Amniotic stem cell (primary cell): ENCODE results near the gene NCOA6.
"Not testable (repeated sequence)": the region's sequence is repeated elsewhere in the genome, so short reads cannot be mapped to it uniquely, and the experiment has no call there.

Experiments
- DNase-seq: peaks from one replicate; lab custom pipeline; 2025; lab: John Stamatoyannopoulos, UW

The NCOA6 gene

DNA sequence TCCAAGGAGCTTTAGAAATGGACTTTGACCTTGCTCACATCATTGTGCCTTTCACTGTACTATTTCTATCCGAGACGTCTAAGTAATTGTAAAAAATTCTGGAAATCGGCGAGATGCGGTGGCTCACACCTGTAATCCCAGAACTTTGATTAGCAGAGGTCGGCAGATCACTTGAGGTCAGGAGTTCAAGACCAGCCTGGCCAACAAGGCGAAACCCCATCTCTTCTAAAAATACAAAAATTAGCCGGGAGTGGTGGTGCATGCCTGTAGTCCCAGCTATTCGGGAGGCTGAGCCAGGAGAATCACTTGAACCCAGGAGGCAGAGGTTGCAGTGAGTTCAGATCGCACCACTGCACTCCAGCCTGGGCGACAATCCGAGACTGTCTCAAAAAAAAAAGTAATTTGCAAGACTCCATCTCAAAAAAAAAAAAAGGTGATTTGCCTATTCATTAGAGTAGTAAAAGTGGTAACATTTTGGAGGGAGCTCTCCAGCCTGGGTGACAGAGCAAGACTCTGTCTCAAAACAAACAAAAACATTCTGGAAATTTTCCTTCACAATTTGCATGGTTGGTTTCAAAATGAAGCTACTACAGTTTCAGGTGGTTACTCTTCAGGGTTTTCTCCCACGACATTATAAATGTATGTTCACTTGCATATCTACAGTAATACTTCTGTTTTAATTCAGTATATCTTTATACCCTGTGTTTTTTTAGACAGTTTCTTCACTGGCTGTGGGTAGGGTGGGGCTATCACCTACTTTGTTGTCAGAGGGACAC lies 106.0 kb downstream of the NCOA6 start:
- DNase-seq: not testable (repeated sequence)

DNA sequence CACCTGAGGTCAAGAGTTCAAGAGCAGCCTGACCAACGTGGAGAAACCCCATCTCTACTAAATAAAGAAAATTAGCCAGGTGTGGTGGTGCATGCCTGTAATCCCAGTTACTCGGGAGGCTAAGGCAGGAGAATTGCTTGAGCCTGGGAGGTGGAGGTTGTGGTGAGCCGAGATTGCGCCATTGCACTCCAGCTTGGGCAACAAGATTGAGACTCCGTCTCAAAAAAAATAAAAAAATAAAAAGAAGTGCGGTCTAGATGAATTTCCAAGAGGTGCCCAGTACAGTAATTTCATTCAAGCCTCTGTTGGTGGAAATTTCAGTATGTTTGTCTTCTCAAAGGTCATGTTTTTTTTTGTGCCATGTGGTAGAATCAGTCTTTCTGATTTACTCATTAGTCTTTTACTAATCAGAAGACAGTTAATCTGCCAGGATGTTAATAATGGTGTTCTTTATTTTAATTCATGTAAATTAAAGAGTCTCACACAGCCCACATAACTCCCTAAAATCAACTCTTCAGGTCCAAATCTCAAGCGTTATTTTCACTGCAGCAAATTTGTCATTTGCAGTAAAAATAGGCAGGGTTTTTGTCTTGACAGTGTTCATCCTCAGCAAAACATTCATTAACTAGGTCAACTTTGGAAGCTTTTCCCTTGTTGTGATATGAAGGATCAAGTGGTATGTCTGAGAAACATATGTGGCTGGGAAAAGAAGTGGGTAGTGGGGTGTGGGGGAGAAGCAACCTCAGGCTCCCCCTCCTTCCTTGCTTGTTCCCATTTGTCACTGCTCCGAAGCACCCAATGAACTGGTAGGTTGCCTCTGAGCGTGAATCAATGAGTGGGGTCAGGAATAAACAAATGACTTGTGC lies 108.0 kb downstream of the NCOA6 start:
- DNase-seq: no peak

DNA sequence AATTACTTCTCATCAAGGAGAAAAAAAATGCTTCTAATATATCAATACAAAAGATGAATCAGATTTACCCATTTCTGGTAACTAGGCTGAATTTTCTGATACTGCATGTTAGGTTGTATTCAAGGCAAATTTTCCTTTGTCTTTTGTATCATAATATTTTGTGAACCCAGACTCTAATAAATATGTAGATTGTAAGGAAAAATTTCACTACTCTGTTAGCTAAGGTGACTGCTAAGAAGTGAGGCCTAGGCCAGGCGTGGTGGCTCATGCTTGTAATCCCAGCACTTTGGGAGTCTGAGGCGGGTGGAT lies 108.6 kb downstream of the NCOA6 start:
- DNase-seq: no peak

DNA sequence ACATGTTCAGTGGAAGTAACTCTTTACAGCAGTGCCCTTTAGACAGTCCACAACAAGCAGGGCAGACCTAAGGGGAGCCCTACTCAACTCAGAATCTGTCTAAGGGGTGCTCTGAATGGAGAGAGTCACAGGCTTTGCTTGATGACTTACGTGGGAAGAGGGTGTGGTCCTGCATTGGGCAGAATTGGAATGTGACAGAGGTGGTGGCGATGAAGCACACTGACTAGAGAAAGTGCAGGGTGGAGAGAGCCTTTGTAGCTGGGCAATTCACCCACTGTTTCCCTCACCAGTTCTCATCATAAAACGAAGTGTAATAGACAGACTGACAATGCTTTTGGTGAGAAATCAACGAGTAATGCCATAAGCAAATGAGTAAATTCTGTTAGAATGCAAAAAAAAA lies 110.1 kb downstream of the NCOA6 start:
- DNase-seq: no peak

DNA sequence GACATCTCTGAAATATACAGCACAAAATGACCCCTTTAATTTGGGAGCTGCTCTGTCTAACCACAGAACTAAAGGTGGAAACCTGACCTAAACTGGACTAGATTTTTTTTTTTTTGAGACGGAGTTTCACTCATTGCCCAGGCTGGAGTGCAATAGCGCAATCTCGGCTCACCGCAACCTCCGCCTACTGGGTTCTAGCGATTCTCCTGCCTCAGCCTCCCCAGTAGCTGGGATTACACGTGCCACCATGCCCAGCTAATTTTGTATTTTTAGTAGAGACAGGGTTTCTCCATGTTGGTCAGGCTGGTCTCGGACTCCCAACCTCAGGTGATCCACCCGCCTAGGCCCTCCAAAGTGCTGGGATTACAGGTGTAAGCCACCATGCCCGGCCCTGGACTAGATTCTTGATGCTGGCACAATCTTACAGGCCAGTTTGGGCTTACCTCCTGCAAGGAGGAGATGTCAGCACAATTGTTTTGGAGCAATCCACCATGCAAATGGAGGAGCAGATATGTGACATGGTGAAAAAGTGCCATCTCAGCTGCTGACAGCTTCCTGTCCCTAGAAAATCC lies 111.4 kb downstream of the NCOA6 start:
- DNase-seq: not testable (repeated sequence)

DNA sequence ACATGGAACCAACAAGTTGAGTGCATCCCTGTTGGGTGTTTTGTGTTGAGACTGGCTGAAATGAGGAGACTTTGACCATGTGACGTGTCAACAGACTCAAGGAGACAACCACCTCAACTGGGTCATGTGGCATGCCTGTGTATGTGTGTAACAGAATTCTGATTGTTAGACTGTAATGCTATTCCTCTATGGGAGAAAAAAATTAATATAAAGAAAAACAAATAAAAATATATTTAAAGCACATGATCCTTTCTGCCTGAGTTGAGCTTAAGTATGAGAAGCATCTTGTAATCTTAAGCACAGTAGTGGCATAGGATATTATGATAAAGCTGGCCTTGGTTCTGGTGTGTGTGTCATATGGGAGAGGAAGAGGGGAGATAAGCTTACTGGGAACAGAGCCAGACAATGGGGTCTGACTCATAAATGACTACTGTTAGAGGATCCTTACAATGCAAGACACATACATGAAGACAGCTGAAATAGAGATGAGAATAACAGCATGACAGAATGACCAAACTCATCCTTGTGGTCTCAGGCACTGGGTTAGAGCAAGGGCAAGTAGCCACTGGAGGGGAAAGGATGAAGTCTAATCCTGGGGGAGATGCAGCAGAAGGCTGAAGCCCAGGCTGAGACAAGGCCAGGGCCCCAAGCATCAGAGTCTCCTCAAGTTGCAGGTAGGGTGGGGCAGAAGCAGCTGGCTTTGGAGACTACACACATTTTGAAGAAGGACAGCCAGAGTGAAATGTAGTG lies 112.1 kb downstream of the NCOA6 start:
- peak; percentile 95 for DNase-seq

DNA sequence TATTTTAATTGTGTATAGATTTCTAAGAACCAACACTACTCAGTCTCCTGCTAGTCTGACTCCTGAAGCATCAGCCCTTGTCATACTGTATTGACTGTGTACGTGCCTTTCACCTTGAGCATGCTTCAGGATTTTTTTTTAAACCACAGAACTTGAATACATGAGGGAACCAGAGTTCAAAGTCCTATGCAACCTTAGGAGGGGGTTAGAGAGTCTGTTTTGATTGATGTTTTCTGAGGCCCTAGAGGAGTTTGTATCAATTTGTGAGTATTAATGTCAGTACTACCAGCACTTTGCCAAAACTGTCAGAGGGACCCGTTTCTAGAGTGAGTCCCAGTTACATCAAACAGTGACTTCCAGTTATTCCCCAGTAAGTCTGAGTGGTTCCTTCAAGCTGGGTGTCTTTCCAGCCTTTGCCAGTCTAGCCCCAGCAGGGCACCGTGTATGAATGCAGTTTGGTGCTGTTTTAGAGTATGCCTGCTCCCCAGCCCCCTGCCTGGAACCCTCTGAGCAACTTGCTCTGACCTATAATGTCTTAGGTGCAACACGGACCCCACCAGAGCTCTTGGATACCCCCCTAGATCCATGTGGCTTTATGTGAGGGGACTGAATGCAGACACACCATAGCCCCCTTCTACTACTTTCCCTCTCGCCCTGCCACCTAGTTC lies 112.8 kb downstream of the NCOA6 start:
- DNase-seq: no peak

DNA sequence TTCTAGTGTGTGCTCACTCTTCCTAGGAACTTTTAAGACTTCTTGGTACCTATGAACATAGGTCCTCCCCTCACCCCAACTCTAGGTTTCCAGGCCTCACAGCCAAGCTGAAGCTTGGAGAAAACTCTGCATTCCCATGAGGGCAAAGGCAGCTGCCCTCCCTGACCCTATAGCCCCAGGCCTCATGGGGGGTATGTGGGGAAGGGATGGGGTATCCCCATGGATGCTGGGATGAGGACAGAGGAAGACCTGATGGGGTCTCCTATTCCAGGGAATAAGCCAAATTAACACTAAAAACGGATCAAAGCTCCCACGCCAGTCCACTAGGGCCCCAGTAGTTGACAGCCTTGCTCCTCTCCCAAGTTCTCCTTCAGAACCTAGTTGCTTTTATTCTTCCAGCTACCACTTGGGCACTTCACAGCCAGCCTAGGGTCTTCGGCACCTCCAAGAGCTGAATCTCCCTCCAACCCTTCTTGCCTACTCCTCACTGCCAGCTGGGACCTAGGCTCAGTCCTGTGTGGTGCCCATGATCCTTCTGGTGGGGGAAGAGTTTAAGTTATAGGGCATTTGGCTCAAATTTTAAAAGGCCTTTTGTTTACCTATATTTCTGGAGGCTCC lies 113.5 kb downstream of the NCOA6 start:
- DNase-seq: no peak

DNA sequence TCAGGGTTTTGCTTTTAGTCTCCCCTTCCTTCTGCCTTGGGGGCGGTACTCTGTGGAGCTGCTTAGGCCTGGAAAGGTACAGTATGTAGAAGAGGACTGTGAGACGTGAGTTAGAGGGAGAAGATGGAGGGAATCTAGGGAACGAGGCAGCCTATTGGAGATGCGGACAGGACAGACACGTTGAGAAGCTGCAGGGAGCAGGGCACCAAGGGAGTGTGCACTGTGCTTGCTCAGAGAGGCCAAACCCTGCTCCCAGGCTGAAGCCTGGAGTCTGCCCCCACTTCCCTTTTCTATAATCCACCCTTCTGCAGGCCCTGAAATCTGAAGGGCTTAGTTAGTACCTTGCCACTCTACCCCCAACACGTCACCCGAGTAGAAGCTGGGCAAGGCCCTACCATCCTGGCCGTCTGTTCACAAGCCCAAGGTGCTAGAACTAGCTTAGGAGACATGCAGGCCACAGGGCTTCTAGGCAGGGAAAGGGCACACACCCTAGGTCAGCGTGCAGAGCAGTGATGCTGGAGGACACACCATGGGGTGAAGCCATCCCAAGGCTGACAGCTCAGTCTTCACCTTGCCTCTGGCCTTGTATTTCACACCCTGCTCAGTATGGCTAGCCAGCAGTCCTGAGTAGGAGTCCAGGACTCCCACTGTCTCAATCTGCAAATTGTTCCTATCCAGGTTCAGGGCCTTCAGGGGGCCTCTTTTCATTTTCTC lies 114.4 kb downstream of the NCOA6 start:
- DNase-seq: no peak

DNA sequence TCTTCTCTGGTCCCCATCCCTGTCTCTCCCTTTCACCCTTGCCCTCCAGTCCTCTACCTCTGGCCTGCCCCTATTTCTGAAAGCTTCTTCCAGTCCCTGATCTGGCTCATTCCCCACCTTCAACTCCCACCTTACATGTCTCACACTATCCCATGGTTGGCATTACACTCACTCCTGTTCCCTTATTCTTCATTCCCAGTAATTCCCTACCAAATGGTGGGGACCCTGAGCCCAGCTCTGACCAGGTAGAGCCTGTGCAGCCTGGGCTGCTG lies 114.9 kb downstream of the NCOA6 start:
- DNase-seq: no peak

DNA sequence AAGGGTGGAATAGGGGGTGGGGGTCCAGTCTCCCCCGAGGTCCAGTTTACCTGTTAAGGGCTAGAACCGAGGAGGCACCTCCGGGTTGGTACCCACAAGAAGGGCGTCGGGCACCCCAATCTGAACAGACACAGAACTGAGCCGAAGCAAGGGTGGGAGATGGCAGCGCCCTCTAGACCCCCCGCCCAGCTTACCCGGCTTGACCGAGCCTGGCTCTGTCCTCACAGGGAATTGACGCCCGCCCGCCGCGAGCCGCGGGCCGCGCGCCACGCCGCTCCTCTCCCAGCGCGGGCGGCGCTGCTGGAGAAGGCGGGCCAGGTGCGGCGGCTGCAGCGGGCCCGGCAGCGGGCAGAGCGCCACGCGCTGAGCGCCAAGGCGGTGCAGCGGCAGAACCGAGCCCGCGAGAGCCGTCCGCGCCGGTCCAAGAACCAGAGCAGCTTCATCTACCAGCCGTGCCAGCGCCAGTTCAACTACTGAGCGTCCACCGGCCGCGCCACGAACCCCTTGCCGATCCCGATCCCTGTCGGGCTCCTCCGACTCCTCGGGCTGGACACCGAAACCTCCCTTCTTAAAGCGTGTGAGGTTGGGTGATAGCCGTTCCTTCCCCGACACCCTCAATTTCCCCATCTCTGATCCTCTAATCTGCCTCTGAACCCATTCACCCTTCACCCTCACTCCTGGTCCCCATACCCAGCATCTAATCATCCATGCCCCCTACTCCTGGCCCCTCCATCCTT lies 115.5 kb downstream of the NCOA6 start:
- peak; percentile 16 for DNase-seq

DNA sequence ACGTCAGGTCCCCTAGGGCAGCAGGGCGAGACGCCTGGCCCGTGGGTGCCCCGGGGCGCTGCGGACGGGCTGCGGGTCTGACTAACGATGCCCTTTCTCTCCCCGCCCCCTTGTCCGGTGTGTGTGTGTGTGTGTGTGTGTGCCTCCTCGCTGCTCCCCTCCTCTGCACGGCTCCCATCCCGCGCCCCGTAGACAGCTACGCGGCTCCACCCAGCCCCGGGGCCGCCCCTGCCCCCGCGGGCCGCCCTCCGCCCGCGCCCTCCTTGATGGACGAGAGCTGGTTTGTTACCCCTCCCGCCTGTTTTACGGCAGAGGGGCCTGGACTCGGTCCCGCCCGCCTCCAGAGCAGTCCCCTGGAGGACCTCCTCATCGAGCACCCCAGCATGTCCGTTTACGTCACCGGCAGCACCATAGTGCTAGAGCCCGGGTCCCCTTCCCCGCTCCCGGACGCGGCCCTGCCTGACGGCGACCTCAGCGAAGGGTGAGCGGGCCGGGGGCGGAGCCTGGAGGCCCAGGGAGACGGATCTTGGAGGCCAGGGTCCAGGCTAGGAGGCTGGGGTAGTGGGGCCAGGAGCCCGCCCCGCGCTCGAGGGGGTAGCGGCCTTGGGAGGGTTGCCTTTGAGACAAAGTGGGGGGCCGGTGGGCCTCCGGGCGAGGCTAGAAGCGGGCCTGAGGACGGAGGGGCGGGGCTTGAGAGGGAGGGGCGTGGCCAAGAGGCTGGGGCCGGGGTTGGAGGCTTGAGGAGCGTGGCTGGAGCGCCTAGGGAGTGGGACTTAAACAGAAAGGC lies 116.2 kb downstream of the NCOA6 start:
- peak; percentile 69 for DNase-seq

DNA sequence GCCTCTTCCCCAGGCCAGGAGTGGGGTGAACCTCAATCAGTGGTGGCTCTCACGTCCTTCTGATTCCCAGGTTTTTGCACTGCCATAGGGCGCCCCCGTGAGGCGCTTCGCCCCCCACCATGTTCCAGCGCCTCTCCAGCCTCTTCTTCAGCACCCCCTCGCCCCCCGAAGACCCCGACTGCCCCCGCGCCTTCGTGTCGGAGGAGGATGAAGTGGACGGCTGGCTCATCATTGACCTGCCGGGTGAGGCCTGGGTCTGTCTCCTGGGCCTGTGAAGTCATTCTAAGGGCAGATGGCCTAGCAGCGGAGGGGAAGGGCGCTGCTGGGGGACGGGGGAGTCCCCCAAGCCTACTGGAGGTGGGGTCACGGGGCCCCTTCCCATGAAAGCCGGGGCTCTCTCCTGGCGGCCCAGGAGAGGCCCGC lies 116.8 kb downstream of the NCOA6 start:
- no peak for DNase-seq

DNA sequence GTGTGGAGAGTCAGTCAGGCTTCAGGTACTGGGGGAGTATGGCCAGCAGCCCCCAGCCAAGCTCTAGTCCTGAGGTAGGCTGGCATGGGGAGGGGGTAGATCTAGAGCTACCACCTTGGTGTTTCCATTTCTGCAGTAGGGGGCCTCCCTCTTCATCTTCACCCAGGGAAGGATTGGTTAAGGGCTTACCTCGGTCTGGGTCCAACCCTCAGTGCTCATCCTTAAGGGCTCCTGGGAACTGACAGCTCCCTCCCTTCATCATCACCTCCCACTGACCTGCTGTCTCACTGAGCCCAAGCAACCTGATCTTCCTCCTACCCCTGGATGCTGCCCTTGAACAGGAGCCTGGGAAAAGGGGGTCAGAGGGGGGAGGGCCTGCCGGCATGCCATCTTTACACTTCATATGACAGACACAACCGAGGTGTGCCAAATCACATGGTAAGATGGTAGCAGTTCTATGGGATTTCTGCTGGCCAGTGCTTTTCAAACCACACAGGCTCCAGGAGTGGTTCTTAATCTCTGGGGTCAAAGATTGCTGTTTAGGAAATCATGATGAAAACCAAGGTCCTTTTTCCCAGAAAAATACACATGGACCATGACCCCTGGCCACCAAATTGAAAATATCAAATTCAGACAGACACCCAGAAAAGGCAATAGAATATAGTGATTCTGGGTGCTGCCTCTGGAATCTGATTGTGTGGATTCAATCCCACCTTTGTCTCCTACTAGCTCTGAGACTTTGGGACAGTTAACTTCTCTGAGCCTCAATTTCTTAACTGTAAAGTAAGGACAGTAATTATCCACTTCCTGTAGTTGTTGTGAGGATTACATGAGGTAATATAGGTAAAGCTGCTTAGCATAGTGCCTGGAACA lies 118.3 kb downstream of the NCOA6 start:
- no peak for DNase-seq

DNA sequence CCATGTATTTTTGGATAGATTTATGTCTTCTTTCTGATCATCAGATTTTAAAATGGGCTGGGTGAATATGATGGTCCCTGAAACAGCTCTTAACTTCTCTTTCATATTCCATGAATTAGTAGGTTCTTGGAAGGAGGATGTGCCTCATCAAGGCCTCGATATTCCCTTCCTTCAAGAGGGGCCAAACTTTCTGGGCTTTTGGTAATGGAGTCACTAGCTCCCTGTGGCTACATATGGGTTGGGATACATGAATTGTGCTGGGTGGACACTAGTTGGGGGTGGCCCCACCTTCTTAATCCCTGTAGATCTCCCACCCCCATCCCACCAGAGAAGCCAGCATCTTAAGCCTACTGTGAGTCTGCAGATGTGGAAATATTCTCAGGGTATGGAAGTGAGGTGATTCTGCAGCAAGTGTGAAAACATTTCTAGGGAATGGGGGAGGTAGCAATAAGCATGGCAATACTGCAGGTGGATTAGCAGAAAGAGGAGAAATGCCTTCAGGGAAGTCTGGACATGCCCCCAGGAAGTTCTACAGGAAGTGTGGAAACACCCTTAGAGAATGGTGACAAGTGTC lies 119.1 kb downstream of the NCOA6 start:
- DNase-seq: no peak

DNA sequence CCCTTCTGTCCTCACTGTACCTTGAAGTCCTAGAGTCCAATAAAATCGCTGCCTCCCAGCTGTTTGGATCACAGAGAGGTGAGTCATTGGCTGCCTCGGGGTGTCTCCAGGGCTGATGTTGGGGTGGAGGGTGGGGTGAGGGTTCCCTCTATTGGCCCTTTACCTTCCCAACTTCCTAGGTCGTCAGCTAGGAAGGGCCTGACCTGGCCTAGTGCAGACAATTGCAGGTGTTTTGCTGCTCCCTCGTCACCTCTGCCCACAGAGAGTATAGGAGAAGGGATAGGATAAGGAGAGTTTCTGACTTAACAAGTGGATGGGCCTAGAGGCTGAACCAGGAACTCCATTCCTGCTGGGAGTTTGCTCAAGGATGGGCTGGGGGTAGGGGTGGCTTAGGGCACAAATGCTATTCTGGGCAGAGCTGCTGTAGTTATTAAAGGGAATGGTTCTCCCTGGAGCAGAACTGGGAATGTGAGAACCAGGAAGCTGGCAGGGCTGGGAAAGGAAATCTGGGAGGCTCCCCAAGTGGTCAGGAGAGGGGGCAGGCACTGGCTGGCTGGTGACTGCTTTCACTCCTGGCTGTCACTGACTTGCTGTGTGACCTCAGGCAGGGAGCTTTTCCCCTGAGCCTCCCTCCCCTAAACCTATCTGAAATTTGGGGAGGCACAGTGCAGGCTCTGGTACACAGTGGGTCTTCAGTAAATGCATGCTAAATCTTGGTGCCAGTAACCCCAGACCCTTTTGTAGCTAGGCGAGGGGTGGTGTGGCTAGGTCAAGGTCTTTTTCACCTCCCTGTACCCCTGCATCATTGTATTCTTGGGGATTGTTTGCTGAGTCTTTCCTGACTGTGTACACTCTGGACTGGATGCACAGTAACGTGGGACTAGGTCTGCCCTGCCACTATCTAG lies 119.8 kb downstream of the NCOA6 start:
- DNase-seq: no peak

DNA sequence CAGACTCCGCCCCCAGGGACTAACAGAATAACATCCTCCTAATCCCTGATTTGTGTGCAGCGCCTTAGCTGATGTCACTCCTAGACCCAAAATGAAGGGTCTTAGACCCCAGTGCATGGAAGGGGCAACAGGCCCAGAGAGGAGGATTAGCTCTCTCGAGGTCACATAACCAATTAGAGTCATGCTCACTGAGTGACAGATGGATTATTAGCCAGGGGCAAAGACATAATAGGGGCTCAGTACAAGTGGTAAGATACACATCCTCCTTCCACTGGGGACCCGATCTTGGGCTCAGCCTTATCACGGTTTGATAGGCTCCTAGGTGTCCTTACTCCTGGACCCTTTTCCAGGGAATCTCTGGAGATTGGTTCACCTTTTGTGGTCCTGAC lies 120.4 kb downstream of the NCOA6 start:
- DNase-seq: no peak
